ENCODE measurements around the gene ACP7. TPM values are rescaled to one million over a fixed set of nuclear protein-coding genes. Genes with fewer than 3 reads are reported as not detected.

Gene ACP7
- total RNA-seq, 2 experiments from 2014 or later = not detected

GRCh38 chr19:39158646-39159260 lies 74.6 kb downstream of the ACP7 start:
- H3K36me3 Mint-ChIP-seq (ENCODE audit: low read depth) = no peaks in the 10 kb centered on the region
- ChIA-PET POLR2A (no interaction called here), CTCF (no interaction called here)
- no peak for DNase-seq
- no peak for ATAC-seq
- H3K9me3 Mint-ChIP-seq = no peaks in the 10 kb centered on the region
- H3K4me3 Mint-ChIP-seq = no peak overlapping the region
- intact Hi-C loops (cut with micrococcal nuclease) = no loop called here
- H3K27ac Mint-ChIP-seq = no peak overlapping the region
- H3K4me1 Mint-ChIP-seq (ENCODE audit: low read depth) = peaks cover 23% of the 10 kb centered on the region
- no peak for TF ChIP-seq CTCF (IDR thresholded peaks at IDR 0.05)
- H3K27me3 Mint-ChIP-seq = no peaks in the 10 kb centered on the region

- DNase-seq = no peak
- Mint-ChIP-seq H3K27me3 (no peaks in the 10 kb centered on the region), H3K4me3 (no peak overlapping the region), H3K4me1 (ENCODE audit: low read depth) (peaks cover 19% of the 10 kb centered on the region), H3K9me3 (no peaks in the 10 kb centered on the region), H3K27ac (no peak overlapping the region), H3K36me3 (ENCODE audit: low read depth) (no peaks in the 10 kb centered on the region)
- ChIA-PET POLR2A (no interaction called here), CTCF (no interaction called here)
- intact Hi-C loops (cut with micrococcal nuclease) = no loop called here
- no peak for TF ChIP-seq CTCF (IDR thresholded peaks at IDR 0.05)
- no peak for ATAC-seq
Measured at GRCh38 chr19:39160523-39160861, 76.3 kb downstream of the ACP7 start.

Other genes starting within 250 kb of the ACP7 start
- gene HNRNPL, start 234.4 kb upstream of the ACP7 start, total RNA-seq = 100 to 1,000 TPM; 747 to 761 TPM
- 10 to 100 TPM; 85.5 to 87.7 TPM for gene RINL, start 206.1 kb upstream of the ACP7 start, total RNA-seq
- 10 to 100 TPM; 20.0 to 21.5 TPM for gene SIRT2, start 184.8 kb upstream of the ACP7 start, total RNA-seq
- 10 to 100 TPM; 56.5 to 57.9 TPM for gene NFKBIB, start 184.4 kb upstream of the ACP7 start, total RNA-seq
- gene CCER2, start 172.2 kb upstream of the ACP7 start, total RNA-seq = under 1 TPM; 0.56 to 0.69 TPM
- 10 to 100 TPM; 43.4 to 48.6 TPM for gene SARS2, start 153.6 kb upstream of the ACP7 start, total RNA-seq
- gene MRPS12, start 153.4 kb upstream of the ACP7 start, total RNA-seq = 10 to 100 TPM; 80.1 to 81.2 TPM
- gene FBXO17, start 108.6 kb upstream of the ACP7 start, total RNA-seq = not detected
- gene FBXO27, start 51.8 kb upstream of the ACP7 start, total RNA-seq = 1 to 10 TPM; 1.9 to 2.3 TPM
- 10 to 100 TPM in 1 of 2 experiments, 1 to 10 TPM in 1; 9.8 to 11.5 TPM for gene PAK4, start 41.4 kb downstream of the ACP7 start, total RNA-seq
- not detected for gene NCCRP1, start 112.6 kb downstream of the ACP7 start, total RNA-seq
- gene SYCN, start 119.9 kb downstream of the ACP7 start, total RNA-seq = not detected
- gene IFNL3, start 160.6 kb downstream of the ACP7 start, total RNA-seq = not detected
- gene IFNL4, start 164.5 kb downstream of the ACP7 start, total RNA-seq = not detected
- gene IFNL2, start 184.0 kb downstream of the ACP7 start, total RNA-seq = not detected
- not detected for gene IFNL1, start 212.0 kb downstream of the ACP7 start, total RNA-seq
- gene LRFN1, start 236.5 kb downstream of the ACP7 start, total RNA-seq = 1 to 10 TPM; 6.1 to 6.5 TPM